Parathyroid adenoma (tissue), 2 donors: Measurements from ENCODE around the gene DNAI1.

Source experiments
- H2AFZ ChIP-seq: fragments of 300-600 bp; sonication (generic); one replicate; pipeline ENCODE4 v1.7.0; 2017; ENCODE audit warnings: antibody characterized with exemption, mild to moderate bottlenecking
- H3K27ac ChIP-seq: fragments of 300-600 bp; sonication (generic); one replicate; pipeline ENCODE4 v1.7.0; 2017
- H3K27me3 ChIP-seq: fragments of 300-600 bp; sonication (generic); one replicate; pipeline ENCODE4 v1.7.0; 2017; ENCODE audit warnings: low read length; ENCODE audit not compliant: control insufficient read depth, insufficient read depth
- H3K36me3 ChIP-seq: fragments of 300-600 bp; sonication (generic); one replicate; pipeline ENCODE4 v1.7.0; 2017; ENCODE audit warnings: low read length; ENCODE audit not compliant: control insufficient read depth, insufficient read depth
- H3K4me1 ChIP-seq: fragments of 300-600 bp; sonication (generic); one replicate; pipeline ENCODE4 v1.7.0; 2017; ENCODE audit warnings: control low read depth
- H3K4me2 ChIP-seq: fragments of 300-600 bp; sonication (generic); one replicate; pipeline ENCODE4 v1.7.0; 2017; ENCODE audit warnings: low read length
- H3K4me3 ChIP-seq: fragments of 300-600 bp; sonication (generic); one replicate; pipeline ENCODE4 v1.7.0; 2017; ENCODE audit warnings: low read depth, low read length
- H3K79me2 ChIP-seq: fragments of 300-600 bp; sonication (generic); one replicate; pipeline ENCODE4 v1.7.0; 2017; ENCODE audit warnings: control low read depth
- H3K9ac ChIP-seq: fragments of 300-600 bp; sonication (generic); one replicate; pipeline ENCODE4 v1.7.0; 2017; ENCODE audit warnings: mild to moderate bottlenecking
- H3K9me3 ChIP-seq: fragments of 300-600 bp; sonication (generic); one replicate; pipeline ENCODE4 v1.7.0; 2017; ENCODE audit warnings: low read length; ENCODE audit not compliant: control insufficient read depth
- CTCF ChIP-seq: fragments of 300-600 bp; sonication (generic); IDR thresholded peaks from one replicate; pipeline ENCODE4 v1.7.0; 2017; ENCODE audit warnings: antibody characterized with exemption, mild to moderate bottlenecking
- donor health status: primary hyperparathyroidism.

Gene DNAI1

DNA sequence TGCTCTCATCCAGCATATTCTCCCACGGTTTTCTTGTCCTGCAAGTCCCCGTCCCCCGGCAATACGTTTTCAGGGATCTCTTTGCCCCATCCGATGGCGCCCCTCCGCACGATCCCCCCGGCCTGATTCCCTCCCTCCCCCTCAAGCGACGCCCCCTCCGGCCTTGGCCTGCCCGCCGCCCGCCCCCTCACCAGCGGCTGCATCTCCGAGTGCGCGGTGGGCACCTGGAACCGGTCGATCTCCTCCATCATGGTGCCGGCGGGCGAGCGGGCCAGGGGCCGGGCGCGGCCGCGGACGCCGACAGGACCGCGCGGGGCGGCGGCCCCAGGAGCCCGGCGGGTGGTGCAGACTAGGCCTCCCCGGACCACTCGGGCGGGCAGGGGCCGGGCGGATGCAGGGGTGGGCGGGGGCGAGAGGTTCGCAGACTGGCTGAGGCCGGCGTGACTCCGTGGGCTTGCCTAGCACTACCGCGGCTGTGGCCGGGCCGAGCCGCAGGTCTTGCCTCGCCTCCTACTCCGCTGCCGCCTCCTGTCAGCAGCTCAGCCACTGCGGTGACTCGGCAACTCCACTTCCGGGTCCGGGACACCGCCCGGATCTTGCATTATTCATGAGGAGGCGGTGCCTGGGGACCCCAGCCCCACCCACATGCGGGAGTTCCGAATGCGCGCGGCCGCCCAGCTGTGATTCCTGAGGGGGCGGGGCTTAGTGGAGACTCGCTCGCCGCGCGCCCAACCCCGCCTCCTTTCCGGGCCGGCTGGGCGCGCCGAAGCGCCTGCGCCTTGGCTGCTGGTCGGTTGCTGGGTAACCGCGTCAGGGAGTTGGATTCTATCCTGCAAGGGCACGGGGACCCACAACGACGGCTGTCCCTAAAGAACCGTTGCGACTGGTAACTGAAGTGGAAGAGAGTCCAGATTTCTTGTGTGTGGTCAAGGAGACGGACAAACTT, at the start of gene DNAI1, which contains the start of gene FAM219A:
DNAI1 (plus strand) TSS at position 793 of the 946 bp plus-strand sequence. CDS start 201 bp downstream, outside the sequence.
FAM219A (minus strand) TSS at position 558 of the 946 bp plus-strand sequence; CDS start at position 251, 307 bp downstream.
- Histone ChIP-seq H3K36me3 (no peaks in the 10 kb centered on the region), H3K79me2 (peaks cover 13% of the 10 kb centered on the region), H3K4me3 (peak within 1 kb of the TSS; percentile 71), H2AFZ (peak within 1 kb of the TSS; percentile 72), H3K4me2 (peak within 1 kb of the TSS; percentile 92), H3K27ac (peak within 1 kb of the TSS; percentile 24), H3K4me1 (no peaks in the 10 kb centered on the region), H3K9ac (peak within 1 kb of the TSS; percentile 35), H3K9me3 (no peaks in the 10 kb centered on the region), H3K27me3 (no peaks in the 10 kb centered on the region)
- no peak for TF ChIP-seq CTCF

GRCh38 chr9:34409154-34409553, 49.5 kb upstream of the DNAI1 start:
- no peaks in the 10 kb centered on the region for H3K9me3 ChIP-seq
- no peak overlapping the region for H3K4me3 ChIP-seq
- no peaks in the 10 kb centered on the region for H3K79me2 ChIP-seq
- H3K4me2 ChIP-seq, result no peak overlapping the region
- no peak overlapping the region for H3K27ac ChIP-seq
- H2AFZ ChIP-seq, result no peak overlapping the region
- H3K36me3 ChIP-seq, result no peaks in the 10 kb centered on the region
- H3K9ac ChIP-seq, result no peak overlapping the region
- no peaks in the 10 kb centered on the region for H3K4me1 ChIP-seq
- TF ChIP-seq CTCF, result no peak
- no peaks in the 10 kb centered on the region for H3K27me3 ChIP-seq

DNA sequence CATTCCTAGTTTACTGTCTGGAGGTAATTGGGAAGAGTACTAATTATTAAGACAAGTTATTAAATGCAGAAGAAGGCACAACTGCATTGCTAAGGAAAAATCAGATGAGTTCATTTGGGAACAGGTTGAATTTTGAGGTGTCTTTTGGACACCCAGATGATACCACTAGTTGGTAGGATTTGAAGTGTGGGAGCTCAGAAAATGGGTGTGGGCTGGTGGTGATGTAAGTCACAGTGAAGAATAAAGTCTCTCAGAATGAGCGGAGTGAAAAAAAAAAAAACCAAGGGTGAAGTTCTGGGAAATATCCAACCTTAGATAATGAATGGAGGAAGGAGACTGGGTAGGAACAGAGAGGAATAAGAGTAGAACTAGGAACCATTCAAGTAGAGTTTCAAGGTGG, 46.3 kb upstream of the DNAI1 start:
- Histone ChIP-seq H2AFZ (no peak overlapping the region), H3K4me1 (no peaks in the 10 kb centered on the region), H3K4me3 (no peak overlapping the region), H3K9ac (no peak overlapping the region), H3K9me3 (no peaks in the 10 kb centered on the region), H3K4me2 (no peak overlapping the region), H3K27me3 (no peaks in the 10 kb centered on the region), H3K36me3 (no peaks in the 10 kb centered on the region), H3K27ac (no peak overlapping the region), H3K79me2 (no peaks in the 10 kb centered on the region)
- TF ChIP-seq CTCF, result no peak

DNA sequence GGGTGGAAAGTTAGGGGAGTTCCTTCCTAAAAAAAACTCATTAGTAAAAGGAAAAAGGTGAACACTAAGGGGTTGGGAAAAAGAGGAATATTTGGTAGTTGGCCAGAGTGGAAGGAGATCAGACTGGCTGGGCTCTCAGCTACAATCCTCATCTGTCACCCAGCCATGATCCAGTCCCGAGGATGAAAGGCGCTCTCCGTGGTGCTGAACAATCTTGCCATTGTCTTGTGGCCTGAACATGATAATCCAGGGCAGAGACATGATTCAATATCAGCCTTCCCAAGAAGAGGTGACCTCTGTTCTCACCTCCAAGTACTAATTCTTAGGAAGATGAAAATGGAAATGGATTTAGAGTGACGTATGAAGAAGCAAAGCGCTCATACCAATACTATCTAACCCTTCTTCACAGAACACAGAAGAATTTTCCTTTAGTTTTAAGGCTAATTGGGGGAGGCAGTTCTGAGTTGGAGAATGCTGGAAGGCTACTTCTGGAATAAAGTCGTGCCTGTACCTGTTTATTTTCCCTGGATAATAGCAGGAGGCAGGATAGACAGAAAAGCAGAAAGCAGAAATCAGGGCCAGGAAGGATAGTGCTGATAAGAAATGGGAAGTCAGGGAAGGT, 45.3 kb upstream of the DNAI1 start:
- Histone ChIP-seq H3K27ac (no peak overlapping the region), H3K4me1 (no peaks in the 10 kb centered on the region)
- no peak for TF ChIP-seq CTCF

More for the DNA sequence above, 45.3 kb upstream of the DNAI1 start:
- no peaks in the 10 kb centered on the region for H3K79me2 ChIP-seq
- H3K9me3 ChIP-seq, result no peaks in the 10 kb centered on the region
- H3K4me3 ChIP-seq, result no peak overlapping the region
- no peak overlapping the region for H3K9ac ChIP-seq
- no peak overlapping the region for H3K4me2 ChIP-seq
- H3K27me3 ChIP-seq, result no peaks in the 10 kb centered on the region
- H2AFZ ChIP-seq, result no peak overlapping the region
- no peaks in the 10 kb centered on the region for H3K36me3 ChIP-seq
